GM21367 (cell line): Measurements from ENCODE around the gene METTL1.
"Not testable (repeated sequence)": the region's sequence is repeated elsewhere in the genome, so short reads cannot be mapped to it uniquely, and the experiment has no call there.

ENCODE experiments used
- ATAC-seq: cut with Tn5 transposase; IDR thresholded peaks from one replicate; pipeline ENCODE4 v1.9.1; 2021; ENCODE audit not compliant: unreplicated experiment

The METTL1 gene

GRCh38 chr12:57771873-57772428 lies at the start of gene METTL1:
Gene METTL1 (minus strand): TSS chr12:57772105. CDS start chr12:57772083, 22 bp downstream.
- peak; percentile 72 for ATAC-seq

GRCh38 chr12:57821015-57821414 lies 49.1 kb upstream of the METTL1 start:
- ATAC-seq = not testable (repeated sequence)

- not testable (repeated sequence) for ATAC-seq
Measured at GRCh38 chr12:57820119-57820518, 48.2 kb upstream of the METTL1 start.

- not testable (repeated sequence) for ATAC-seq
Measured at GRCh38 chr12:57817990-57818331, 46.1 kb upstream of the METTL1 start.

- no peak for ATAC-seq
Measured at GRCh38 chr12:57817261-57817989, 45.5 kb upstream of the METTL1 start.

GRCh38 chr12:57816855-57817151 lies 44.9 kb upstream of the METTL1 start:
- ATAC-seq = no peak

- ATAC-seq = no peak
Measured at GRCh38 chr12:57816001-57816854, 44.3 kb upstream of the METTL1 start.

- no peak for ATAC-seq
Measured at GRCh38 chr12:57815177-57816000, 43.5 kb upstream of the METTL1 start.

- no peak for ATAC-seq
Measured at GRCh38 chr12:57813971-57814772, 42.3 kb upstream of the METTL1 start.

- no peak for ATAC-seq
Measured at GRCh38 chr12:57813111-57813970, 41.4 kb upstream of the METTL1 start.

- no peak for ATAC-seq
Measured at GRCh38 chr12:57811028-57811755, 39.3 kb upstream of the METTL1 start.

GRCh38 chr12:57810450-57810849 lies 38.5 kb upstream of the METTL1 start:
- no peak for ATAC-seq

- no peak for ATAC-seq
Measured at GRCh38 chr12:57809425-57809824, 37.5 kb upstream of the METTL1 start.

- ATAC-seq = no peak
Measured at GRCh38 chr12:57808351-57808750, 36.4 kb upstream of the METTL1 start.

GRCh38 chr12:57807285-57807684 lies 35.4 kb upstream of the METTL1 start:
- no peak for ATAC-seq

- no peak for ATAC-seq
Measured at GRCh38 chr12:57806677-57807076, 34.8 kb upstream of the METTL1 start.

GRCh38 chr12:57803319-57803893 lies 31.5 kb upstream of the METTL1 start:
- no peak for ATAC-seq

- no peak for ATAC-seq
Measured at GRCh38 chr12:57802607-57803006, 30.7 kb upstream of the METTL1 start.
